UCSD-AML1 (cell line): ENCODE measurements around the gene HOXC6.

Source experiments
- DNase-seq: peaks from one replicate; lab custom pipeline; 2025; ENCODE audit not compliant: unreplicated experiment; lab: John Stamatoyannopoulos, UW

Gene HOXC6

DNA sequence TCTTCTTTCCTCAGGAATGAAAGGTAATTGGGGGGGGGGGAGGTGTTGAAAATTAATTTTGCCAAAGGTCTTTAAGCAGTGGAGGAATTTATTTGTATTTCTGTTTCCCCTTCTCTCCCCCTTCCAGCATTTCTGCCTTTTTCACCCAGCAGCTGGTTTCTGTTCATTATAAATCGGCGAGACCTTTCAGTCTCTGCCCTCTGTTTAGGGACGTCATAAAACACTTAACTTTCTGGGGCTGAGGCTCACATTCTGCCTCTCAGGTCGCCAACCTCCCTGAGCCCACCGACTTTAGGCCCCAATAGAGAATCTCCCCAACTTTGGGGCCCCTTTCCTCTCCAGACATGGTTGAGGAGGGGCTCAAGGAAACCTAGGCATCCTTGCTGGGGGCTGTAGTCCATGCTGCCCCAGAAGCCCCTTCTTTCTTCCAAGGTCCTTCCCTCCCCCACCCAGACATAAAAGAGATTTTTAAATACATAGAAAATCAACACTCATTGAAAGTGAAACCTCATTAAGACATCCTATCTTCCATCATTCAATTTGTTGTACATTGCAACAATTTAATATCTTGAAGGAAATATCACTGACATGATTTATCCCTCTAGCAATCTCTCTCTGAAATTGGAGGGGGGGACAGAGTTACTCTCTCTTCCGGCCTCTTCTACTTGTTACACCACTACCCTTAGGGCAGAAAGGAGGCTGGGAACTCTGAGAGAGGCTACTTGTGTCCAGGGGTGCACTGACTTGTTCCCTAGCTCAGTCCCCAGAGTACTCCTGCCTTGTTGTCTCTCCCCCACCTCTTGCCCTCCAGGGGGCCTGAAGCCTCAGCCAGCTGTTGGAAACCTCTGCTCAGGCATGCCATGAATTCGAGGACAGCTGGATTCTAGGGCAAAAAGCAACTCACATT, 2.5 kb upstream of the HOXC6 start:
- DNase-seq: no peak

DNA sequence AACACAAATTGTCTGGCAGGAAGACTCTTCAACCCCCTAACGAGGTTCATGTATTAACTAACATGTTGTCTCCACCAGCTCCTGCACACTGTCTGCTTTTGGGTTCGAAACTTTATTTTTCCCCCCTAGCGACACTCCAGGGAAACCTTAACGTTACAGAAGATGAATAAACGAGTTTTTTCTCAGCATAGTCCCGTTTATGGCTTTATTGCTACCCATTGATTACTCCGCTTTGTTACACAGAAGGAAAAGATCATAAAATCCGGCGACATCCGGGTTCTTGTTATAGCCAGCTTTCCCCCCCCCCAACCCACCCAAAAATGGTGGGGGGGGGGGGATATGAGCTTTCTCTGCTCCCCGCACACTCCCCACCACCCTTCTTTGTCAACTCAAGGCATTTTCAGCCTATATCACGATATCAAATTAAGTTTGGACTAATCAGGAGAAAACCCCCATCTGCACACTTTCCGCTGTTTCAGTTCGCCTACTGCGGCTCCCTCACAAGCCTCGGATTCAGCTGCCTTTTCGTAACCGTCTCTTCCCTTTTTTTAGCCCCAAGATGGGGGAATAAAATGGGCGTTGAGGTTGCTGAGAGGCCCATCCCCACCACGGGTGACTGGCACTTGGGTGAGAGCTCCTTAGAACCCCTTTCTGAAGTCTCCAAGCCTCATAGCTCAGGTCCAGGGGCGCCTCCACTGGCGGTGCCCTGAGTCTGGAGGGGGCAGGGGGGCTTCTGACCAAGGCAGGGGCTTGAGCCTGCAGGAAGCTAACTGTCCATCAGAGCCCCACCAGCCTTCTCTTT, 1.4 kb upstream of the HOXC6 start:
- no peak for DNase-seq

DNA sequence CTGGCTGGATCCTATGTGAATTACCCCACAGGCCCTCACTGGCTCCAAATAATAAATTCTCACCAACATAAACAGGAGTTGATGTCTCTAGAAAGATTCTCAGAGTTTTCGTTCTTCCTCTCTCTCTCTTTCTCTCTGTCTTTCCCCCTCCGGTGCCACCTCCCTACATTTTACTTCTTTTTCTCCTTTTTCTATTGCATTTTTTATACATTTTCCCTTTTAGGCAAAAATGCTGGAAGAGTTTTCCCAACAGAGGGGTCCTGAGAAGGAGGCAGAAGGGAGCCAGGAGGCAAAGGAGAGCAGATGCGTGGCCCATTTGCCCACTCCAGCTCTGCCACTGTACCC, 826 bp upstream of the HOXC6 start:
- no peak for DNase-seq

DNA sequence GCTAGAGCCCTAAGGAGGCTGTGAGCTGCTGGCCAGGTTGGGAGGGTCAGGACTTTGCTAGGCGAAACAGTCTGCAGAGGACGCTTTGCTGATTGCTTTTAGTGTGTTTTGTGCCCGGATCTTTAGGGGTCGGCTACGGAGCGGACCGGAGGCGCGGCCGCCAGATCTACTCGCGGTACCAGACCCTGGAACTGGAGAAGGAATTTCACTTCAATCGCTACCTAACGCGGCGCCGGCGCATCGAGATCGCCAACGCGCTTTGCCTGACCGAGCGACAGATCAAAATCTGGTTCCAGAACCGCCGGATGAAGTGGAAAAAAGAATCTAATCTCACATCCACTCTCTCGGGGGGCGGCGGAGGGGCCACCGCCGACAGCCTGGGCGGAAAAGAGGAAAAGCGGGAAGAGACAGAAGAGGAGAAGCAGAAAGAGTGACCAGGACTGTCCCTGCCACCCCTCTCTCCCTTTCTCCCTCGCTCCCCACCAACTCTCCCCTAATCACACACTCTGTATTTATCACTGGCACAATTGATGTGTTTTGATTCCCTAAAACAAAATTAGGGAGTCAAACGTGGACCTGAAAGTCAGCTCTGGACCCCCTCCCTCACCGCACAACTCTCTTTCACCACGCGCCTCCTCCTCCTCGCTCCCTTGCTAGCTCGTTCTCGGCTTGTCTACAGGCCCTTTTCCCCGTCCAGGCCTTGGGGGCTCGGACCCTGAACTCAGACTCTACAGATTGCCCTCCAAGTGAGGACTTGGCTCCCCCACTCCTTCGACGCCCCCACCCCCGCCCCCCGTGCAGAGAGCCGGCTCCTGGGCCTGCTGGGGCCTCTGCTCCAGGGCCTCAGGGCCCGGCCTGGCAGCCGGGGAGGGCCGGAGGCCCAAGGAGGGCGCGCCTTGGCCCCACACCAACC, 1.5 kb downstream of the HOXC6 start:
- DNase-seq: no peak

DNA sequence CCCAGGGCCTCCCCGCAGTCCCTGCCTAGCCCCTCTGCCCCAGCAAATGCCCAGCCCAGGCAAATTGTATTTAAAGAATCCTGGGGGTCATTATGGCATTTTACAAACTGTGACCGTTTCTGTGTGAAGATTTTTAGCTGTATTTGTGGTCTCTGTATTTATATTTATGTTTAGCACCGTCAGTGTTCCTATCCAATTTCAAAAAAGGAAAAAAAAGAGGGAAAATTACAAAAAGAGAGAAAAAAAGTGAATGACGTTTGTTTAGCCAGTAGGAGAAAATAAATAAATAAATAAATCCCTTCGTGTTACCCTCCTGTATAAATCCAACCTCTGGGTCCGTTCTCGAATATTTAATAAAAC, 2.2 kb downstream of the HOXC6 start:
- no peak for DNase-seq

DNA sequence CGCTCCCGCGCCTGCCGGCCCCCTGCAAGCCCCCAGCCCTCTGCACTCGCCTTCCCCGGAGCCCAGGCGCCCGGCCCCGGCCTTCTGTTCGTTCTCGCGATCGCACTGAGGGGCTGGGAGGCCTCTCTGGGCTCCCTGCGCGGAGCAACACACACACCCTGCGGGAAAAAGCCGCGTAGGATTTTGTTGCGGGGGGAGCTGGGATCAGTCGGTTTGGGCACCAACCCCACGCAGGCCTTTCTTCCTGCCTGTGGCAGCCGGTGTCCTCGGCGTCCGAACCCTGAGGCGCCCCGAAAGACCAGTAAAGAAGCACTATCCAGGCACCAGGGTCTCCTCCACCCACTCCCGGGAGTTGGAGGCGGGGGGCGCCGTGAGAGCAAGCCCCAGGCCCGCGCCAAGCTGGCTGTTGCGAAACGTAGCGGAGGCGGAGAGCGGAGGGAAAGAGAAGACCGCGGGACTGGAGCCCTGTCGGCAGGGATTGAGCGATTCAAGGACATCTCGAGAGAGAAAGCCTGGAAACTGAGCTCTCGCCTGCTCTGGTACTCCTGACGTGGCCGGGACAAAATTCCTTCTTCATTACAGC, 2.7 kb downstream of the HOXC6 start:
- DNase-seq: no peak

DNA sequence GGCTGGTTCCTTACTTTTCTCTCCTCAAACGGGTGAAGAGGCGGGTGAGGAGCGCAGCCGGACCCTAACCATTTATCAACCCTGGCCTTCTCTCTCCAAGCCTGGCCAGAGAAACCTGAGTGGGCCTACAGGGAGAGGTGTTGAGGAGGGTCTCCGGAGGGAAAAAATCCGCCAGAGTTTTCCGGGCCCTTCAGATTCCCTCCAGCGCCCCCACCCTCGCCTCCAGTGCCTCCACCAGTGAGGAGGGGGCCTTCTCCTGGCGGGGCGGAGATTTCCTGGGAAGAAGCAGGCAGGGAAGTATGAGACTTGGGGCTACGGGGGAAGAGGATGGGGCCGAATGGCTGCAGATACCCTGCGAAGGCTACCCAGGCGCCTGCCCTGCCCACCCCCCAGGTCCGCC, 3.2 kb downstream of the HOXC6 start:
- DNase-seq: no peak

DNA sequence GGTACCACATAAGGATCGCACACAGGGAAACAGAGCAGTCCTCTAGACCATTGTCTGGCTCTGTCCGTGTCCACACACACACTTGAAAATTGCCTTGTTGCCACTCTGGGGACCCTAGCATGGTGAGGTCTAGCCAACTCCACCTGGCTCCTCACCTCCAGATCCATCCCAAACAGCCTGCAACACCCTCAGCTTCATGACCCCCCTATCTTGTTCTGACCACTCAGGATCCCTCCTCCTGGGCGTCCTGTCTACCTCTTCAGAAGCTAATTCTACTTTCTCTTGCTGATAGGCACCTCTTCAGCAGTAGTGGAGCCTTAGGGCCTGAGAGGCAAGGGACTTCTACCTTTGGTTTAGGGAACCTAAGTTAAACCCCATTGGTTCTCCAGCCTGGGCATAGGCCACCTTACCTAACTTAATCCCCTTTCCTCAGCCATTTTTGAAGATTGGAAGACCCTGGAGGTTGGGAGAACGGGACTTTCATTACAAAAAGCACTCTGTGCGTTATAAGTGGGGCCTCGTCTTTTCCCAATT, 3.9 kb downstream of the HOXC6 start:
- DNase-seq: no peak

DNA sequence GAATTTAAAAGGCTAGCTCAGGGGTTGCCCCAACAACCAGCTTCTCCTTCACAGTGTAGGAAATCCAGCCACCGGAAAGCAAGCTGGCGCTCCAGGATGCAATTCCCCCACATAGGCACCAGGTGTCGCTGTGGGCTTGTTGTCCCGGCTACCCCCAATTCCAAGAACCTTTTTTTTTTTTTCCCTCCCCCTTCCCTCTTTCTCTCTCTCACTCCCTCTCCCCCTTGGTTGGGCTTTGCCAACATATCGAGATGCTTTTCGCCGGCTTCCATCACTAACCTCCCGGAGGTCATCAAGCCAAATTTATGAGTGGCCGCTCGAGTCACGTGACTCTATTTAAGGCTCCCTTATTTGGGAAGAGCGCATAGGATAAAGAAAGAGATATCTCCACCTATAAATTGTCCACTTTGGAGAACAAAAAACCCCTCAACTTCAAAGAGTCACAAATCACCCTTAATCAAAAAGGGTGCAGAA, 4.4 kb downstream of the HOXC6 start, which contains the start of gene HOXC5:
HOXC5 (plus strand) TSS at position 424 of the 474 bp plus-strand sequence. CDS start 73 bp downstream, outside the sequence.
- peak; percentile 62 for DNase-seq

DNA sequence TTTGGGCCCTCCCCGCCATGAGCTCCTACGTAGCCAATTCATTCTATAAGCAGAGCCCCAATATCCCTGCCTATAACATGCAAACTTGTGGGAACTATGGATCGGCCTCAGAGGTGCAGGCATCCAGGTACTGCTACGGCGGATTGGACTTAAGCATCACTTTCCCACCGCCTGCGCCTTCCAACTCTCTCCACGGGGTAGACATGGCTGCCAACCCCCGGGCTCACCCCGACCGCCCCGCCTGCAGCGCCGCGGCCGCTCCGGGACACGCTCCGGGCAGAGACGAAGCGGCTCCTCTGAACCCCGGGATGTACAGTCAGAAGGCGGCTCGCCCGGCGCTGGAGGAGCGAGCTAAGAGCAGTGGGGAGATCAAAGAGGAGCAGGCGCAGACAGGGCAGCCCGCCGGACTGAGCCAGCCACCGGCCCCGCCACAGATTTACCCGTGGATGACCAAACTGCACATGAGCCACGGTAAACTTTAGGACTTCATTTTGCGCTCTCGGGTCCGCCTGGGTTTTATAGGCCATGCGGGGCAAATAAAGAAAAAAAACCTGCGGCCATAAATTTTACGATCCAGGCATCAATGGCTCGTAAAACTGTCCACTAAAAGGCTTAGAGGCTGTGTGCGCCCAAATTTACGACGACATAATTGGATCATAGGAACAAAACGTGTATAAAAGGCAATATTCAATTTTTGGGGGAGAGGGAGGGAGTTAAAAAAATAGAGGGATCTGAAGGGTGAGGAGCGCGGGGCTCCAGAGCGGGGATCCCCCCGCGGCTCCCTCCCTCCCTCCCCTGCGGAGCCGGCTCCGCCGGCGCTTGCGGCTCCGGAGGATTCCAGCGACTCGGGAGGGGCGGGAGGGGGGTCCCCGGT, 5.1 kb downstream of the HOXC6 start:
- DNase-seq: no peak

DNA sequence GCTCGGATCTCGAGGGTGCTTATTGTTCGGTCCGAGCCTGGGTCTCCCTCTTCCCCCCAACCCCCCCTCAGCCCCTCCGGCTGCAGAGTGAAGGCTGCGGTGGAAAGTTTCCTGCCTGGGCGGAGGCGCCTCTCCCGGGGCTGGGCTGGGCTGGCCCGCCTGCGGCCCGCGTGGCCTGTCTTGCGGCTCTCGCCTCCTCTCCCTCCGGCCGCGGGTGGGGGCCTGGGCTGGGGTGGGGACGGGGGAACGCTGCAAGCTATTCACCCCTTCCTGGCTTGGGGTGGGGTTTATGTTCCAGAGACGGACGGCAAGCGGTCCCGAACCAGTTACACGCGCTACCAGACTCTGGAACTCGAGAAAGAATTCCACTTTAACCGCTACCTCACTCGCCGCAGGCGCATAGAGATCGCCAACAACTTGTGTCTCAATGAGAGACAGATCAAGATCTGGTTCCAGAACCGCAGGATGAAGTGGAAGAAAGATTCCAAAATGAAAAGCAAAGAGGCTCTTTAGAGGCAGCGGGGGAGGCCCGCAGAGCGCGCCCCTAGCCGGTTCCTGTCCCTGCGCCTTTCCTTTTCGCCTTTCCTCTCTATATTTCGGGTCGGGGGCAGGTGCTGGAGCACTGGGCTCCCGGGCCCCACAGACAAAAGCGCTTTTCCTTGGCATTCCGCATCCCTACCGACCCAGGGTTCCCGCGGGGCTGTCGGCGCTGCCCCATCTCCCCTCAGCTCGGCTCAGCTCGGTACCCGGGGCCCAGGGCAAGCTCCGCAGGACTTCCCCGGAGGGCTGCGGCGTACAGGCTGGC, 5.9 kb downstream of the HOXC6 start:
- DNase-seq: no peak

DNA sequence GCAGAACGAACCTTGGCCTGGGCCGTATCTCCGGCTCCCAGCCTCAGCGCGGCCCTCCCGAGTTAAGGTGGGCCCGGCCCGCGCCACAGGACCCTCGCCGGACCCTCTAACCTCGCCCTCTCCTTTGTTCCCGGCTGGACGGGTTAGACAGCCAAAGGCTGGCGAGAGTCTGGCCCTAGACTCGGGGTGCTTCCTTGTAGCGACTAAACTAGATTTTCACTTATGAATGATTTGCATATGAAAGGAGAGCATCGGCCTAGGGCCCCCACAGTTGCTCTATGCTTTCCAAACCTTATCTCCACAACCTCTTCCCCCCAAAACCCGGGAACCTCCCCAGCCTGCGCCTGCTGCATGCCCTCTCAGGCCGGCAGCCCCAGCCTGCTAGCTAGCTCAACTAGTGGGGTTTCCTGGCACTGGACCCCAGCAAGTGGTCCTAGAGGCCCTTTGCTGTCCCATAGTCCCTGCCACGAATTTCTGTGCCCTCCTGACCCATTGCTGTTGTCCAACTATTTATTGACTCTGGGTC, 6.6 kb downstream of the HOXC6 start:
- no peak for DNase-seq

DNA sequence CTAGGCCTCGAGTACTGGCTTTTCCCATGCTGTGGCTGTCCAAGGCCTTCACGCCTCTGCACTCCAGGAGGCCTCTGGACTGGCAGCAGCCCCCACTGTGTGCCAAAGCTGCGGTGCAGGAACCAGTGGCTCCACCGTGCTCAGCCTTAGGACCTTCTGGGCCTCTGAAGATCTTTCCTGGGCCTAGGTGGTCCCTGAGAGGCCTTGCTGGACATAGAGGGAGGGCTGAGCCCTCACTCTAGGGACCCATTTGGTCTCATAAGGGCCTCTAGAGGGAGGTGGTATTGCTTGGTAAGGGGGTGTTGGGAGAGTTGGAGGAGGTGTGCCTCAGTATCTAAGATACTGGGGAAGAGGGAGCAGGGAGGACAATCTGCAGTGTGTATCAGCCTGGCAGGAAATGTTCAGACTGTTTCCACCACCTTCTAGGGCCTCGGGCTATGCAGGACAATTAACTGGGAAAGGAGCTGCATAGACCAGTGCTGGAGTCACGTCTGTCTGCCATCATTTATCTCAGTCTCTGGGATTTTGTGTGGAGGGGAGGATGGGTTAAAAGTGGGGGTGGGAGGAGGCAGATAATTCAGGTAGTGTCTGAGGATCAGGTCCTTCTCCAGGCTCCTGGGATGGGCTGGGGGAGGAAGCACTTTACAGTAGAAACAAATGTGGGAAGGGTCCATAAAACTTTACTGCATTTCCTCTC, 7.5 kb downstream of the HOXC6 start:
- no peak for DNase-seq

DNA sequence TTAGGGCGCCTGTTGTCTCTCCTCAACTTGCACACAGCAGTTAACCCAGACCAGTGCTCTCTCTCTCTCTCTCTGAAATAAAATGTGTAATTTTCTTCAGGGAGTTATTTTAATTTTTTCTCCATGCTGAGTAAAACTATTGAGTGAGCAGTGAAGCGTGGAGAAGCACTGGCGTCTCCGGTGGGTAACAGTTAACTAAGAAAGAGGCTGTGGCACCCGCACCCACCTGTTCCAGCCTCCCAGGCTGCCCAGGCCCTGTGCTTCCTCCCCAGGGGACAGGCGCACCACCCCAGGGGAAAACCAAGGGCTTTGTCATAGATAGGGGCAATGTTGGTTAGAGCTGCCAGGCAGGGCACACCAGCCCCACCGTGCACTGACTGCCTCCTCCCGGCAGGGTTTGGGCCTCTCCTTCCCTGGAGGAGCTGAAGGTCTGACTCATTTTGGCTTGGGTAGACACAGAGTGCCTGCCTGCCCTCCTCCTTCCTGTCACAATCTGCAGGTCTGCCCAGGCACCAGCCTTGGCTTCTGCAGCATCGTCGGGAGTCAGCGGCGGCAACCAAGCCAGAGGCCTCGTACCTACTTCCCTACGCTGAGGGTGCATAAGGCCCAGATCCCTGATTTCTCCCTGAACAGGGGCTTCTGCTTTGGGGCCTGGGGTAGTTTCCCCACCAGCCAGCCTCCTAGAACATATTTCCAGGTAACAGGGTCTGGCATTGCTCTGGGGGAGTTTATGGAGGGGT, 8.6 kb downstream of the HOXC6 start:
- DNase-seq: no peak

DNA sequence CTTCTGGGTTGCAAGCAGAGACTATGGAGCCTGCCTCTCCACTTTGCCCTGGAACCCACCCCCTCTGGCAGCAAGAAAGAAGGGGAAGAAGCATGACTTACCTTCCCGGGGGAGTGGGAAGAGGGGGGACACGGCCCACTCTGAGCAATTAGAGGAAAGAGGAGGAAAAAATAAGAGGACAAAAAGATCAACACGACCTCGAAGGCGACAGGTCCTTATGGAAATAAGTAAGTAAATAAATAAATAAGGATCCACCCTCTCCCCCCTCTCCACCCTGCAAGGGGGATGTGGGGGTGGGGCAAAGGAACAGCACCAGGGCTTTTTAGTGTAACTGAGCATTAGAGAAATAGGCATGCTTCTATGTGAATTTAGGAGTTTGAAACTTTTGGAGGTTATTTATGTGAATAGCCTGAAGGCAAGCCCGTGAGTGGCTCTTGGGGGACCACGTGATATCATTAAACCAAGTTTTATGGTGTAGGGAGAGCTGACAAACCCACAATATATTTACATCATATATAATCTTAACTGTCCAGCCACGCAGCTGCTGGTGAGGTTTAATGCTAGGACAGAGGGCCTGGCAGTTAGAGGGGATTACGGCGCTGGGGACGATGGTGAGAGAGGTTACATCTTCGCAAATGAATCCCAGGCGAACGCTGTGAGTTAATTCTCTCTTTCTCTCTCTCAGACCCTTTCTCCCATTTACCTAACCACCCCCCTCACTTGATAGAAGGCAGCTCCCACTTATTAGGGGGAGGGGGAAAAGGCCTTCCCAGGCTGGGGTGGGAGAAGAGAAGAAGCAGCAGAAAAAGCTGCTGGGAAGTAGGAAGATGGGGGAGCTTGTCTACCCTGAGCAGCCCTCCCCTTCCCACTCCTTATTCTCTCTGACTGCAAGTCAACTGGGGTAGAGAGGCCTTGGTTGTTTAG, 9.4 kb downstream of the HOXC6 start:
- DNase-seq: no peak

DNA sequence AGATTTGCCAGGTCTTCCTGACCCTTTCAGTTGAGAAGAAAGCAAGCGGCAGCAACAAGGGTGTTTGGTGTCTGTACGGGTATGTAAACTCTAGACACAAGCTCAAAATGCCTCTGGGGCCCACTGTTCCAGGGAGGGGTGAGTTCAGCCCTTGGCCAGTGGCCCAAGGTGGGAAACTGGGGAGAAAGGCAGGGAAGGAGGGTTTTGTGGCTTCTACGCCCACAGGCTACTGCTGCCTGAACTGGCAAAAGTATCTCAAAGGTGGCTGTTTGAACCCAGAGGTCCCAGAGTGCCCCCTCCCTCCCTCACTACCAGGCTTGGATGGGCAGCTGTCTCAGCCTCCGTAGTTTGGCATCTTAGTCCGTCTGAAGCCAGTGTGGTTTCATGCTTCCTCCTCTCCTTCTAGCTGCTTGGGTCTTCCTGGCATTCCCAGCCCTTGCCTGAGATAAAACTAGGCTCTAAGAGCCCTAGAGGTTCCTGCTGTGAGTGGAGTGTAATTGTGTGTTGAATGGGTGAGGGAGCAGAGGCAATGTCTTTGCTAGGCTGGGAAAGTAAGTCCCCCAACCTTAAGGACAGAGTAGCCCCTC, 10.1 kb downstream of the HOXC6 start:
- no peak for DNase-seq
